GM18505 (cell line): ENCODE measurements around the gene SLC12A3.

ENCODE experiments used
- ATAC-seq: cut with Tn5 transposase; IDR thresholded peaks from one replicate; pipeline ENCODE4 v1.9.1; 2021; ENCODE audit not compliant: unreplicated experiment
- POLR2A ChIP-seq: IDR thresholded peaks from 4 replicates; pipeline ENCODE4 v1.6.1; 2011; ENCODE audit warnings: borderline replicate concordance; ENCODE audit not compliant: insufficient read depth, insufficient read length; ENCODE audit errors: extremely low read depth

SLC12A3 gene

DNA sequence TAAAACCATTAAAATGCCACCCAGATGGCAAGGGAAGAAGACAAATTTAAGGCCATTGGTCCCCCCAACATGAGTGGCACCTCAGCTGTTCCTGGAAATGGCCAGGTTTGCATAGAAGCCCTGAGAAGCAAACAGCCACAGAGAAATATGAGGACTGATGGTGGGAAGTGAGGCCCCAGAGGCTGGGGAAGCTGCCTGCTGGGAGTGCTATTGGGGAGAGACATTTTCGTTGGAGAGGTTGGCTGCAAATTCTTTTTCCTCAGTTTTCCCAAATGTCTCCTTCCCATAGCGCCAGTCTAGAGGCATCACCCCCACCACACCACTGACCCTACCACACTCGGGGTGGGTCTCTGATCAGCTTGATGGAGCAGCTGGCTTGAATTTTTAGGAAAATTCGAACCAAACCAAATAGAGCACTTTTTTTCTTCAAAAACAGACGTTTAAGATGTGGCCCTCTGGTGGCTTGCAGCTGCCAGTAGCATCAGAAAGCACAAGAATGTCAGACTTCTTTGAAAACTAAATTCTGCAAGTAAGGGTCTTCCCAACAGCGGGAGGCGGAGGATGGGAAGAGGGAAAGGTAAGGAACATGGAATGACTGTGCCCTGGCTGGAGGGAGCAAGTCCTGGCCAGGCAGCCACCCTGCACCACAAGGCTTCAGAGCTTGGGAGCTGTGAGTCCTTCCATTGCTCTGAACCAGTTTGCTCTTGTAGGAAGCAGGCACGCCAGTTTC is 13.2 kb upstream of the SLC12A3 start:
- TF ChIP-seq POLR2A = no peak
- ATAC-seq = no peak

- no peak for TF ChIP-seq POLR2A
- ATAC-seq = no peak
These were observed 12.6 kb upstream of the SLC12A3 start for GRCh38 chr16:56852401-56852730.

DNA sequence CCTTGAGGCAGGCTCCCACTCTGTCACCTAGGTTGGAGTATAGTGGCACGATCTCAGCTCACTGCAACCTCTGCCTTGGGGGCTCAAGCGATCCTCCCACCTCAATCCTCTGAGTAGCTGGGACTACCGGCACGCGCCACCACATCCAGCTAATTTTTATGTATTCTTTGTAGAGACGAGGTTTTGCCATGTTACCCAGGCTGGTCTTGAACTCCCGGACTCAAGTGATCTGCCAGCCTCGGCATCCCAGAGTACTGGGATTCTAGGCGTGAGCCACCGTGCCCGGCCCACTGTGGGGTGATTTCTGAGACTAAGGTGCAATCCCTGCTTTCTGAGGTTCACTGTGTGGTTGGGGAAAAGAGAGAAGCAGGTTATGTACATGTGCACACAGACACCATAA is 12.0 kb upstream of the SLC12A3 start:
- no peak for ATAC-seq
- TF ChIP-seq POLR2A = no peak

DNA sequence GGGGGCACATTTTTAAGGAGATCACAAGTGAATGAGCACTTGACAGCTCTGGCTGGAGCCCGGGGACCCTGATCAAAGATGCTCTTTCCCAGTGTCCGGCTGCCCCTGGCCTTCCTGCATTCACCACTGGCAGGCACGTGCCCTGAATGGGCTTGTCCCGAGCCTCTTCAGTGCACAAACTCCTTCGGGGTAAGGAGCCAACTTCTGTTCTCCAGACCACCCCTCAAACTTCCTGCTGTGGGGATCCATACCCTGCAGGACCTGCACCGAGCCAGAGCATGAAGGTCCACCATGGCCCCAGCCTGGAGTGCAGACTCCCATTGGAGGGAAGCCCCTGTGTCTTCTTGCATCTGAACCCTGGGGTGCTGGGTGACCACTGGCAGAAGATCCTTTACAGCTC is 9.8 kb upstream of the SLC12A3 start:
- ATAC-seq = no peak
- no peak for TF ChIP-seq POLR2A

- TF ChIP-seq POLR2A = no peak
- ATAC-seq = no peak
These were observed 9.1 kb upstream of the SLC12A3 start for GRCh38 chr16:56855946-56856345.

DNA sequence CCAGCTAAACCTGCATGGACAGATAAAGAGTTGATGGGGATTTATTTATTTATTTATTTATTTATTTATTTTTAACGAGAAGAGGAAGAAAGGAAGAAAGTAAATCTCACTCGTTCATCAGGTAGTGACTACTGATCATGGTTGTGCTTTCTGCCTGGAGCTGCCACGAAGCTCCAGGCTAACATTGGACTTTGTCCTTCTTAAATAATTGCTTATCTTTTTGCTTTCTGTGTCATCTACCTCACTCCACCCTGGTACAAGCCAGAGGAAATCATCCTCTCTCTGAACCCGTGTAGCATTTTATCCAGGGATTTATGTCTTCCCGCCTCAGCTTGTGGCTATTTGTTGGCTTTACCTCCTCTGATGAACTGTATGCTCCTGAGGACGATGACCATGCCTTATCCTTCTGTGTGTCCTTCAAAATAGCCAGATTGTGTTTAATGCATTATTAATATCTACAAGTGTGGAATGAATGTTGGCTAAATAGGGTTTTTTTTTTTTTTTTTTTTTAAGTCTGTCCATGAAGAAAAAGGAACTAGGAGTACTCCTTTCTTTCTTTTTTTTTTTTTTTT is 8.0 kb upstream of the SLC12A3 start:
- no peak for ATAC-seq

GRCh38 chr16:56858374-56858773 is 6.6 kb upstream of the SLC12A3 start:
- no peak for TF ChIP-seq POLR2A
- ATAC-seq = no peak

More for the DNA sequence above, 8.0 kb upstream of the SLC12A3 start:
- no peak for TF ChIP-seq POLR2A

DNA sequence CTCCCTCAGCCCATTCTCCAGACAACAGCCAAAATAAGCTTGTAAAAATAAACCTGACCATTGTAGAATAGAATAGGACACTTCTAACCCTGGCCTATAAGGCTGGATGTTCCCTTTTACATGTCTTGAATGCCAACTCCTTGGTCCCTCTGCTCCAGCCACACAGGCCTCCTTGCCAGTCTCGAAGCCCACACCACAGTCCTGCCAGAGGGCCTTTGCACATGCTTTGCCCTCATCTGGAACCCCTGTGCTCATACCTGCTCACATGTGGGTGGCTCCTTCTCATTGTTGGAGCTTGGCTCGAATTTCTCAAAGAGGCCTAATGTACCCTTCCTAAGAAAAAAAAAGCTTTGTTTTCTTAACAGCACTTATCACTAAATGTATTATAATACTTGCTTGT is 5.4 kb upstream of the SLC12A3 start:
- no peak for ATAC-seq
- no peak for TF ChIP-seq POLR2A

- ATAC-seq = peak; percentile 78
- TF ChIP-seq POLR2A = peak; percentile 19
These were observed 4.6 kb upstream of the SLC12A3 start for GRCh38 chr16:56860226-56861020.

GRCh38 chr16:56861092-56861610 is 3.9 kb upstream of the SLC12A3 start:
- ATAC-seq = no peak
- TF ChIP-seq POLR2A = no peak

GRCh38 chr16:56861756-56862155 is 3.3 kb upstream of the SLC12A3 start:
- TF ChIP-seq POLR2A = no peak
- ATAC-seq = no peak

DNA sequence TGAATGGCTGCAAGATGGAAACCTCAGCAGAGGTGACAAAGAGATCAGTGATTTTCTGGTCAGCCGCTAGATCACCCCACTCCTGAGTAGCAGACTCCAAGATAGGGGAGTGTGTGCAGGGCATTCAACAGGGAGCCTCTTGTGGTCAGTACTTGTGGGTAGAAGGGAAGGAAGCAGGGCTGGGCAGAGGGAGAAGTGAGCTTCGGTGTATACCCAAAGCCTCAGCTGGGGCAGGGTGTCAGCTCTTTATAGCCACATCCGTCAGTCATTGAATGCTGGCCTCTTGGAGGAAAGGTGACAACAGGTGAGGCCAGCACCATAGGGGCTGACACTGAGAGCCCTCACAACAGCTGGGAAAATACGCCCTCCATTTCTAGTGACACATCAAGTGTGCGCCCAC is 2.2 kb upstream of the SLC12A3 start:
- no peak for TF ChIP-seq POLR2A
- no peak for ATAC-seq

- TF ChIP-seq POLR2A = no peak
- ATAC-seq = no peak
These were observed 521 bp downstream of the SLC12A3 start for GRCh38 chr16:56865394-56866062.
